Loucy (cell line): ENCODE measurements around the gene FADS1.

ENCODE experiments used
- H2AFZ ChIP-seq: fragments of 200-600 bp; sonication (generic); 2 replicates; pipeline ENCODE4 v1.6.0; 2016; ENCODE audit warnings: antibody characterized with exemption, mild to moderate bottlenecking, low read length, moderate library complexity
- H3F3A ChIP-seq: fragments of 200-600 bp; 2 replicates; pipeline ENCODE4 v1.6.0; 2016; ENCODE audit warnings: antibody characterized with exemption, low read depth, mild to moderate bottlenecking
- H3K27me3 ChIP-seq: fragments of 200-600 bp; sonication (generic); 2 replicates; pipeline ENCODE4 v1.6.1; 2014; ENCODE audit warnings: low read length, mild to moderate bottlenecking; ENCODE audit not compliant: insufficient read depth, poor library complexity, severe bottlenecking
- H3K36me3 ChIP-seq: fragments of 200-600 bp; sonication (generic); 2 replicates; pipeline ENCODE4 v1.6.1; 2016; ENCODE audit warnings: low read length; ENCODE audit not compliant: insufficient read depth
- H3K4me1 ChIP-seq: fragments of 200-600 bp; sonication (generic); 2 replicates; pipeline ENCODE4 v1.5.1; 2014; ENCODE audit warnings: low read length, mild to moderate bottlenecking; ENCODE audit not compliant: insufficient read depth, poor library complexity, severe bottlenecking
- H3K4me2 ChIP-seq: fragments of 200-600 bp; sonication (generic); 2 replicates; pipeline ENCODE4 v1.6.0; 2014; ENCODE audit warnings: antibody characterized with exemption, low read length, low read depth, mild to moderate bottlenecking; ENCODE audit not compliant: poor library complexity, severe bottlenecking
- H3K4me3 ChIP-seq: fragments of 200-600 bp; sonication (generic); 2 replicates; pipeline ENCODE4 v1.5.1; 2014; ENCODE audit warnings: low read length, mild to moderate bottlenecking, mixed read lengths; ENCODE audit not compliant: poor library complexity, severe bottlenecking
- H3K79me2 ChIP-seq: fragments of 200-600 bp; sonication (generic); 2 replicates; pipeline ENCODE4 v1.6.1; 2014; ENCODE audit warnings: low read length; ENCODE audit not compliant: insufficient read depth
- H3K9ac ChIP-seq: fragments of 200-600 bp; sonication (generic); 2 replicates; pipeline ENCODE4 v1.6.0; 2014; ENCODE audit warnings: mild to moderate bottlenecking, low read depth, low read length, moderate library complexity; ENCODE audit not compliant: poor library complexity, severe bottlenecking
- H3K9me2 ChIP-seq: fragments of 200-600 bp; sonication (generic); replicated peaks from 2 replicates; pipeline ENCODE4 v1.6.1; 2016; ENCODE audit warnings: low read depth, low read length, mixed read lengths
- H3K9me3 ChIP-seq: fragments of 200-600 bp; sonication (generic); 2 replicates; pipeline ENCODE4 v1.6.1; 2014; ENCODE audit warnings: mild to moderate bottlenecking, antibody characterized with exemption, low read length, low read depth; ENCODE audit not compliant: insufficient read depth
- H4K20me1 ChIP-seq: fragments of 200-600 bp; sonication (generic); 2 replicates; pipeline ENCODE4 v1.6.0; 2014; ENCODE audit warnings: antibody characterized with exemption, low read length, mild to moderate bottlenecking; ENCODE audit not compliant: insufficient read depth, poor library complexity, severe bottlenecking
- EZH2phosphoT487 ChIP-seq: fragments of 200-600 bp; IDR thresholded peaks from 2 replicates; pipeline ENCODE4 v1.6.1; 2018; ENCODE audit warnings: antibody characterized with exemption, mild to moderate bottlenecking, moderate library complexity, borderline replicate concordance
- TF ChIP-seq, protein P1 (sequence below): fragments of 200-600 bp; sonication (generic); conservative IDR thresholded peaks from 2 replicates; pipeline ENCODE4 v1.5.1; 2014; ENCODE audit warnings: mild to moderate bottlenecking, antibody characterized with exemption, low read length

FADS1 gene

GRCh38 chr11:61762798-61763197 is 54.0 kb downstream of the FADS1 start:
- Histone ChIP-seq H3K9me2 (no peaks in the 10 kb centered on the region), H3F3A (no peaks in the 10 kb centered on the region), H3K9me3 (no peaks in the 10 kb centered on the region), H2AFZ (no peak overlapping the region), H3K4me3 (no peak overlapping the region), H4K20me1 (no peaks in the 10 kb centered on the region), H3K36me3 (no peaks in the 10 kb centered on the region), H3K79me2 (no peaks in the 10 kb centered on the region), H3K9ac (no peak overlapping the region), H3K27me3 (no peaks in the 10 kb centered on the region), H3K4me1 (no peaks in the 10 kb centered on the region), H3K4me2 (no peak overlapping the region)
- no peak for TF ChIP-seq EZH2phosphoT487
- TF ChIP-seq, protein P1, sequence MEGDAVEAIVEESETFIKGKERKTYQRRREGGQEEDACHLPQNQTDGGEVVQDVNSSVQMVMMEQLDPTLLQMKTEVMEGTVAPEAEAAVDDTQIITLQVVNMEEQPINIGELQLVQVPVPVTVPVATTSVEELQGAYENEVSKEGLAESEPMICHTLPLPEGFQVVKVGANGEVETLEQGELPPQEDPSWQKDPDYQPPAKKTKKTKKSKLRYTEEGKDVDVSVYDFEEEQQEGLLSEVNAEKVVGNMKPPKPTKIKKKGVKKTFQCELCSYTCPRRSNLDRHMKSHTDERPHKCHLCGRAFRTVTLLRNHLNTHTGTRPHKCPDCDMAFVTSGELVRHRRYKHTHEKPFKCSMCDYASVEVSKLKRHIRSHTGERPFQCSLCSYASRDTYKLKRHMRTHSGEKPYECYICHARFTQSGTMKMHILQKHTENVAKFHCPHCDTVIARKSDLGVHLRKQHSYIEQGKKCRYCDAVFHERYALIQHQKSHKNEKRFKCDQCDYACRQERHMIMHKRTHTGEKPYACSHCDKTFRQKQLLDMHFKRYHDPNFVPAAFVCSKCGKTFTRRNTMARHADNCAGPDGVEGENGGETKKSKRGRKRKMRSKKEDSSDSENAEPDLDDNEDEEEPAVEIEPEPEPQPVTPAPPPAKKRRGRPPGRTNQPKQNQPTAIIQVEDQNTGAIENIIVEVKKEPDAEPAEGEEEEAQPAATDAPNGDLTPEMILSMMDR = no peak

DNA sequence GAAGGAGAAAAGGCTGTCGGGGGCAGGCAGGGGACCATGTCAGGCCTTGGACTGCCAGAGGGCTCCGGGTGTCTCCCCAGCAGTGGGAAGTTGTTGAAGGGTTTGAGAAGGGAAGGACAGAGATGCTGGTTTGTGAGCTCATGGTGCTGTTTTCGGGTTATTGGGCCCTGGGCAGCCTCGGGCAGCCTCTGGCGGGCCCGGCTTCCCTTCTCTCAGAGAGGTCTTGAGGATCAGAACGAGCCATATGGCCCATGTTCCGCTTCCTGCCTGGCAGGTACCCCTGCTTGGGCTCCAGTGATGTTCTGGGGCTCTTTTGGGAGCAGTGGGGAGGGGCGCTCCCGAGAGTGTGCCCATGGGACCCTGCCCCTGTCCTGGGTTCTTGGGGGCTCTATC is 54.6 kb downstream of the FADS1 start:
- no peaks in the 10 kb centered on the region for H3K27me3 ChIP-seq
- no peak overlapping the region for H3K4me2 ChIP-seq
- no peaks in the 10 kb centered on the region for H3K9me2 ChIP-seq
- no peaks in the 10 kb centered on the region for H3K36me3 ChIP-seq
- H3K4me1 ChIP-seq = peaks cover 1% of the 10 kb centered on the region
- no peaks in the 10 kb centered on the region for H4K20me1 ChIP-seq
- H3K4me3 ChIP-seq = no peak overlapping the region
- no peak overlapping the region for H3K9ac ChIP-seq
- no peak overlapping the region for H2AFZ ChIP-seq
- no peaks in the 10 kb centered on the region for H3K79me2 ChIP-seq
- TF ChIP-seq, protein P1 = no peak
- no peak for TF ChIP-seq EZH2phosphoT487
- H3K9me3 ChIP-seq = no peaks in the 10 kb centered on the region
- no peaks in the 10 kb centered on the region for H3F3A ChIP-seq

- H3K9me2 ChIP-seq = no peaks in the 10 kb centered on the region
- peaks cover 7% of the 10 kb centered on the region for H3K4me1 ChIP-seq
- no peak overlapping the region for H2AFZ ChIP-seq
- TF ChIP-seq EZH2phosphoT487 = no peak
- no peak overlapping the region for H3K9ac ChIP-seq
- H3K4me2 ChIP-seq = no peak overlapping the region
- no peaks in the 10 kb centered on the region for H3K27me3 ChIP-seq
- no peaks in the 10 kb centered on the region for H3F3A ChIP-seq
- H3K4me3 ChIP-seq = no peak overlapping the region
- no peaks in the 10 kb centered on the region for H3K36me3 ChIP-seq
- H4K20me1 ChIP-seq = no peaks in the 10 kb centered on the region
- H3K79me2 ChIP-seq = no peaks in the 10 kb centered on the region
- H3K9me3 ChIP-seq = no peaks in the 10 kb centered on the region
These were observed 55.2 kb downstream of the FADS1 start for GRCh38 chr11:61761440-61762222.

DNA sequence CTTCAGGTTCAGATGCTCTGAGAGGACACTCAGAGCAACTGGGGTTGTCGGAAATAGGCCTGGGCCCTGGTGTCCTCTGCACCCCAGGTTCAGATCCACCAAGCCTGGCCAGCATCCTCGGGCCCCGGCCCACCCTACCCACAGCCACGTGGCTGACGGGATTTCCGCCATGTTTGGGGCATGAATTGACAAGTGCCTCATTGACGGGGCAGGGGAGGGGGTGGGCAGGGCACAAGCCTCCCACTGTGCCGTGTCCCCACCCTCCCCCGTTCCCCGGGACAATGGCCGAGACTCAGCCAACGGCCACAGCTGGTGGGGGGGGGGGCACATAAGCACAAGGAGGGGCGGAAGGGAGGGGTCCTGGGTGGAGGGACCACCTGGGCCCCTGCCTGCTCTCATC is 55.9 kb downstream of the FADS1 start:
- H3K4me1 ChIP-seq = peaks cover 14% of the 10 kb centered on the region
- no peak overlapping the region for H2AFZ ChIP-seq
- H3K36me3 ChIP-seq = no peaks in the 10 kb centered on the region
- no peaks in the 10 kb centered on the region for H3K79me2 ChIP-seq
- no peaks in the 10 kb centered on the region for H3F3A ChIP-seq
- H3K9me3 ChIP-seq = no peaks in the 10 kb centered on the region
- no peak overlapping the region for H3K4me2 ChIP-seq
- no peak overlapping the region for H3K4me3 ChIP-seq
- no peak for TF ChIP-seq EZH2phosphoT487
- TF ChIP-seq, protein P1 = no peak
- no peaks in the 10 kb centered on the region for H4K20me1 ChIP-seq
- H3K9ac ChIP-seq = no peak overlapping the region
- H3K27me3 ChIP-seq = no peaks in the 10 kb centered on the region
- no peaks in the 10 kb centered on the region for H3K9me2 ChIP-seq
